Cardiac septum (tissue), 1 donor: Measurements from ENCODE around the gene ANKRD63. TPM values are rescaled to one million over a fixed set of nuclear protein-coding genes. Genes with fewer than 3 reads are reported as not detected.

Source experiments
- DNase-seq: peaks from one replicate; pipeline ENCODE4 v3.0.0-alpha.2; 2020; ENCODE audit warnings: low spot score
- intact Hi-C: fragments of 100-400 bp; cut with DNase I; formaldehyde crosslinking; loops from one replicate; pipeline ENCODE4 v1.14.0; 2022
- total RNA-seq: library from RNA; stranded (reverse); fragmentation: NEBNext Ultra II Directional; extraction: Animal tissue kit (Norgen Biotek cat#: 25700); gene quantifications from one replicate; pipeline ENCODE4 v1.2.1, GENCODE V29; 2021
- donor health status: DM: no; HTN: no; CAD: no.

ANKRD63 gene
- total RNA-seq, 1 donor from 2014 or later: not detected

GRCh38 chr15:40235201-40235885 lies 47.5 kb downstream of the ANKRD63 start:
- DNase-seq: no peak
- intact Hi-C loops: no loop called here

- intact Hi-C loops: no loop called here
- DNase-seq: no peak
Observed at GRCh38 chr15:40234783-40235182, 48.1 kb downstream of the ANKRD63 start.

GRCh38 chr15:40233727-40234577 lies 48.9 kb downstream of the ANKRD63 start:
- intact Hi-C loops: no loop called here
- no peak for DNase-seq

GRCh38 chr15:40232625-40233070 lies 50.2 kb downstream of the ANKRD63 start:
- intact Hi-C loops: no loop called here
- no peak for DNase-seq

Other genes with a start within 250 kb of the ANKRD63 start
- gene SRP14, start 243.9 kb downstream of the ANKRD63 start, total RNA-seq: 168 TPM
- gene BMF, start 174.2 kb downstream of the ANKRD63 start, total RNA-seq: 1.1 TPM
- 0.43 TPM for gene BUB1B, start 122.0 kb downstream of the ANKRD63 start, total RNA-seq
- 2.6 TPM for gene PAK6, start 44.0 kb downstream of the ANKRD63 start, total RNA-seq
- 4.6 TPM for gene PLCB2, start 24.9 kb upstream of the ANKRD63 start, total RNA-seq
- gene INAFM2, start 40.6 kb upstream of the ANKRD63 start, total RNA-seq: 40.0 TPM
- 178 TPM for gene CCDC9B, start 57.9 kb upstream of the ANKRD63 start, total RNA-seq
- not detected for gene PHGR1, start 68.0 kb upstream of the ANKRD63 start, total RNA-seq
- gene DISP2, start 75.2 kb upstream of the ANKRD63 start, total RNA-seq: 1.2 TPM
- 7.5 TPM for gene KNSTRN, start 99.7 kb upstream of the ANKRD63 start, total RNA-seq
- 106 TPM for gene IVD, start 122.7 kb upstream of the ANKRD63 start, total RNA-seq
- 17.7 TPM for gene BAHD1, start 157.9 kb upstream of the ANKRD63 start, total RNA-seq
- gene CHST14, start 187.9 kb upstream of the ANKRD63 start, total RNA-seq: 8.4 TPM